A673 (cell line): ENCODE results near the gene MB21D2.

ENCODE experiments used
- CTCF ChIP-seq: fragments of 300-800, 200-600 bp; sonication (generic); conservative IDR thresholded peaks from 2 replicates; pipeline ENCODE4 v1.5.1; 2017; ENCODE audit warnings: low read depth, mild to moderate bottlenecking, antibody characterized with exemption, low read length, moderate library complexity, mixed read lengths
- EZH2 ChIP-seq: fragments of 200-600 bp; sonication (generic); IDR thresholded peaks from 2 replicates; pipeline ENCODE4 v1.6.1; 2017; ENCODE audit warnings: borderline replicate concordance, low read depth, mild to moderate bottlenecking, mixed read lengths, antibody characterized with exemption, low read length; ENCODE audit not compliant: poor library complexity, severe bottlenecking

- TF ChIP-seq CTCF = no peak
- no peak for TF ChIP-seq EZH2
Measured at GRCh38 chr3:192929146-192929545, 11.5 kb upstream of the MB21D2 start.
